Type B pancreatic cell (in vitro differentiated cells): Measurements from ENCODE around the gene ANKS1A. TPM values are rescaled to one million over a fixed set of nuclear protein-coding genes. Genes with fewer than 3 reads are reported as not detected.

ENCODE experiments used
- DNase-seq: peaks from one replicate; pipeline ENCODE4 v3.0.0; 2021; ENCODE audit warnings: mixed read lengths; ENCODE audit not compliant: unreplicated experiment; ENCODE audit errors: extremely low spot score
- H3K27ac Mint-ChIP-seq: 2 replicates; pipeline ENCODE4 v1.8.0; 2021; ENCODE audit warnings: mild to moderate bottlenecking, mixed read lengths
- H3K27me3 Mint-ChIP-seq: 2 replicates; pipeline ENCODE4 v1.8.0; 2021; ENCODE audit warnings: mixed read lengths
- H3K36me3 Mint-ChIP-seq: 2 replicates; pipeline ENCODE4 v1.8.0; 2021; ENCODE audit warnings: mixed read lengths
- H3K4me1 Mint-ChIP-seq: one replicate; pipeline ENCODE4 v1.8.0; 2021; ENCODE audit warnings: mixed read lengths; ENCODE audit not compliant: unreplicated experiment
- H3K4me3 Mint-ChIP-seq: 2 replicates; pipeline ENCODE4 v1.8.0; 2021; ENCODE audit warnings: mild to moderate bottlenecking, mixed read lengths
- H3K9me3 Mint-ChIP-seq: 2 replicates; pipeline ENCODE4 v1.8.0; 2021; ENCODE audit warnings: mixed read lengths
- total RNA-seq: library from RNA; stranded (reverse); gene quantifications from 2 replicates; pipeline ENCODE4 v1.2.1, GENCODE V29; 2021; ENCODE audit warnings: low replicate concordance
- TF ChIP-seq, protein P1 (sequence below): fragments of 200-600 bp; sonication (generic); conservative IDR thresholded peaks from 2 replicates; pipeline ENCODE4 v1.5.0; 2021; ENCODE audit warnings: antibody characterized with exemption, mild to moderate bottlenecking

Gene ANKS1A
- total RNA-seq, 1 donor from 2014 or later = 28.0 TPM

DNA sequence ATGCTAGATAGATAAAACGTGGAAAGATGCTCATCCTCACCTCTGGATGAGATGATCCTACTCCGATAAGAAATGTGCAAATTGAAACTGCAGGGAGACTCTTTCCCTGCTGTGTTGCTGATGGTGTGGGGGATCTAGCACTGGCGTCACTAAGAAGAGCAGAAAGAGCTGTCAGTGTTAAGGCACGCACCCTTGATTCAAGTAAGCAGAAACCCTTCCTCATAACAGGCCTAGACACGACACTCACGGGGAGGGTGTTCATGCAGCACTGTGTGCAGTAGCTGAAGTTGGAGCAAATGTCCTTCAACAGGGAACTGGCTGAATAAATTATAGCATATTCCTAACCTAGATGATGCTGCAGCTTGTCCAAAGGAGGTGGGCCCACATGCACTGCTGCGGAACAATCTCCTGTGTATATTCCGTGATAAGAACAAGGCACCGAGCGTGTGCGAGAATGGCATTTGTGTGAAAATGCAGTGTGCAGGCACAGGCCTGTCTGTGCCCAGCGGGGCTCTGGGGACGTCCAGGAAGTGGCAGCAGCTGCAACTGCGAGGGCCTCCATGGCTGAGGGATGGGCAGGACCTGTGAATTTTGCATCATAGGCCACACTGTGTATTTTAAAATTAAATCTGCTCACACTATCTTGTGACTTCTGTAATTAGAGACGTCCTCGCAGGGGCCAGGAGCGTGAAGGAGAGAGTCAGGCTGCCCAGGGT is 188.1 kb downstream of the ANKS1A start:
- no peaks in the 10 kb centered on the region for H3K9me3 Mint-ChIP-seq
- TF ChIP-seq, protein P1, sequence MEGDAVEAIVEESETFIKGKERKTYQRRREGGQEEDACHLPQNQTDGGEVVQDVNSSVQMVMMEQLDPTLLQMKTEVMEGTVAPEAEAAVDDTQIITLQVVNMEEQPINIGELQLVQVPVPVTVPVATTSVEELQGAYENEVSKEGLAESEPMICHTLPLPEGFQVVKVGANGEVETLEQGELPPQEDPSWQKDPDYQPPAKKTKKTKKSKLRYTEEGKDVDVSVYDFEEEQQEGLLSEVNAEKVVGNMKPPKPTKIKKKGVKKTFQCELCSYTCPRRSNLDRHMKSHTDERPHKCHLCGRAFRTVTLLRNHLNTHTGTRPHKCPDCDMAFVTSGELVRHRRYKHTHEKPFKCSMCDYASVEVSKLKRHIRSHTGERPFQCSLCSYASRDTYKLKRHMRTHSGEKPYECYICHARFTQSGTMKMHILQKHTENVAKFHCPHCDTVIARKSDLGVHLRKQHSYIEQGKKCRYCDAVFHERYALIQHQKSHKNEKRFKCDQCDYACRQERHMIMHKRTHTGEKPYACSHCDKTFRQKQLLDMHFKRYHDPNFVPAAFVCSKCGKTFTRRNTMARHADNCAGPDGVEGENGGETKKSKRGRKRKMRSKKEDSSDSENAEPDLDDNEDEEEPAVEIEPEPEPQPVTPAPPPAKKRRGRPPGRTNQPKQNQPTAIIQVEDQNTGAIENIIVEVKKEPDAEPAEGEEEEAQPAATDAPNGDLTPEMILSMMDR = no peak
- H3K27me3 Mint-ChIP-seq = no peaks in the 10 kb centered on the region
- H3K27ac Mint-ChIP-seq = peak overlapping the region; percentile 2
- H3K4me1 Mint-ChIP-seq = no peaks in the 10 kb centered on the region
- H3K4me3 Mint-ChIP-seq = no peak overlapping the region
- peaks cover 9% of the 10 kb centered on the region for H3K36me3 Mint-ChIP-seq
- DNase-seq = no peak

DNA sequence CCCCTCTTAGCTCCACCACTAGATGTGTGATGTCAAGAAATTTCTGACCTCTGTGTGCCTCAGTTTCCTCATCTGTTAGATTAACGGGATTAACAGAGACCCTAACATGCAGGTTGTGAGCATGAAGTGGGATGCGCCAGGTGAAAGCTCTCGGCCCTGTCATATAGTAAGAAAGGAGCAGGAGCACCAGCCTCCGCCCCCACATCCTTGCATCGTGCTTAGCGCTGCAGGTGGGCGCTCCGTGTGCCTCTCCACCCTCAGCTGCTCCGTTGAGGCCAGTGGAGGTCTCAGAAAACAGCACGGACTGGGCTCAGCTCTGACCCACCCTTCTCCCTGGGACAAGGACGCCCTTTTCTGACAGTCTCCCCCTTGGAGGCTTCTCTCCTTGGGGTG is 188.7 kb downstream of the ANKS1A start:
- peaks cover 9% of the 10 kb centered on the region for H3K36me3 Mint-ChIP-seq
- no peak overlapping the region for H3K27ac Mint-ChIP-seq
- no peak overlapping the region for H3K4me3 Mint-ChIP-seq
- no peaks in the 10 kb centered on the region for H3K9me3 Mint-ChIP-seq
- H3K4me1 Mint-ChIP-seq = no peaks in the 10 kb centered on the region
- DNase-seq = no peak
- TF ChIP-seq, protein P1 = no peak
- H3K27me3 Mint-ChIP-seq = no peaks in the 10 kb centered on the region

DNA sequence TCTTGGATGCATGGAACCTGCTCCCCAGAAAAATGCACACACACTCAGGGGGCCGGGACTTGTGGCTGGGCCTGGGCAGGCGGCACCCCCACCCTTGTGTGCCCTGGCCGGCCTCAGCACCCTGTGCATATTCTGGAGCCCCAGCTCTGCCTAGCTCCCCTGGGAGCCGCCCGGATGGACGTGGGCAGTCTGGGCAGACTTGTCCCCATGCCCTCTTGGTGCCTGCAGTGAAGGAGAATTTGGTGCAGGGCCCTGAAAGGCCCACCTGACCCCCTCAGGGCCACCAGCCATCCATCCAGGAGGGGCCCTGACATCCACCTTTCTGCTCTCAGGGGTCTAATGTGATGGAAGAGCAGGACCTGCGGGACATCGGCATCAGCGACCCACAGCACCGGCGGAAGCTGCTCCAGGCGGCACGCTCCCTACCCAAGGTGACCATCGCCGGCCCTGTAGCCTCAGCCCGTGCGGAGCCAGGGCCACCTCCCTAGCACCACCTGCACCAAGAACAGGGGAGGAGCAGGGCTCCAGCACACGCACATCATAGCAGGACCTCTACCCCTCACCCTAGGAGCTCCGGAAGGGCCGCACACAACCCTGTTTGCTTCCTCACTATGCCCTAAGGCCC is 189.3 kb downstream of the ANKS1A start:
- H3K4me3 Mint-ChIP-seq = no peak overlapping the region
- H3K27ac Mint-ChIP-seq = no peak overlapping the region
- H3K36me3 Mint-ChIP-seq = peaks cover 9% of the 10 kb centered on the region
- H3K27me3 Mint-ChIP-seq = no peaks in the 10 kb centered on the region
- no peak for DNase-seq
- no peaks in the 10 kb centered on the region for H3K4me1 Mint-ChIP-seq
- H3K9me3 Mint-ChIP-seq = no peaks in the 10 kb centered on the region
- TF ChIP-seq, protein P1 = no peak

DNA sequence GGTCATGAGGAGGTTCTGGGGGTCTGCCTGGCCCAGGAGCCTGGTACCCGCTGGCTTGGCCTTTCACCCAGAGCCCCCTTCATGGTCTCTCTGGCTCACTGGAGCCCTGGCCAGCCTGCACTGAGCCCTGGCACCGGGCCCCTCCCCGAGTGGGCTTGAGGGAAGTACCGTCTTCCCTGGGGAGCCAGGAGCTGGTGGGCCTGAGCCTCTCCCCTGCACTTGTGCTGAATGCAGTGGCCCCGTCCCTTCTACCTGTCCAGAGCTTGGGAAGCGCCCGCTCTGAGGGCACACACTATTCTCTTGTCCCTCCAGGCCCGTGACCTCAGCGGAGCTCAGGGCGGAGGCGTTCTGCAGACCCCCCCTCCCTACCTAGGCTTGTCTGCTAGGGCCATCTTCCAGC is 189.8 kb downstream of the ANKS1A start:
- no peak for DNase-seq
- Mint-ChIP-seq H3K4me3 (no peak overlapping the region), H3K36me3 (peaks cover 6% of the 10 kb centered on the region), H3K4me1 (no peaks in the 10 kb centered on the region), H3K27ac (no peak overlapping the region), H3K9me3 (no peaks in the 10 kb centered on the region), H3K27me3 (no peaks in the 10 kb centered on the region)
- TF ChIP-seq, protein P1 = no peak

DNA sequence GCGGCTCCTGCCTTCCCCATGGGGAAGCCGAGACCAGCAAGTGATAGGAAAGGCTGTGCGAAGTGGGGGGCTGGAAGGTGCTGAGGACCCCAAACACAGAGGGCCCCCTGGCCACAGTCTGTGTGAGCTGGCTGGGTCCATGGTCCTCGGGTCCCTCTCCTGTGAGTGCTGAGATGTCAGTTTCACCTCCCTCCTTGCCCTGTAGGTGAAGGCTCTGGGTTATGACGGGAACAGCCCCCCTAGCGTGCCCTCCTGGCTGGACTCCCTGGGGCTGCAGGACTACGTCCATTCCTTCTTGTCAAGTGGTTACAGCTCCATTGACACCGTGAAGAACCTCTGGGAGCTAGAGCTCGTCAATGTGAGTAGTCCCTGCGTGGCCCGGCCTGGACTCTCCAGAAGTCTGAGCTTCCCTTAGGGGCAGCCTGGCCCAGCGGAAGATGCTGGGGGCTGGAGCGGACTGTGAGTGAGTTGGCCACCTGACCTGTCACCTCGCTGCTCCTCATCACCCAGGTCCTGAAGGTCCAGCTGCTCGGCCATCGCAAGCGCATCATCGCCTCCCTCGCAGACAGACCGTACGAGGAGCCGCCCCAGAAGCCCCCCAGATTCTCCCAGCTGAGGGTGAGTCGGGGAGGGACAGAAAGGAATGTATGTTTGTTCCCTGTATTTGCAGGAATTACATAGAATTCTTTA is 190.4 kb downstream of the ANKS1A start:
- Mint-ChIP-seq H3K4me3 (no peak overlapping the region), H3K36me3 (peaks cover 4% of the 10 kb centered on the region), H3K4me1 (no peaks in the 10 kb centered on the region), H3K27ac (no peak overlapping the region), H3K9me3 (no peaks in the 10 kb centered on the region), H3K27me3 (no peaks in the 10 kb centered on the region)
- DNase-seq = no peak
- TF ChIP-seq, protein P1 = no peak
